Hepatocyte (in vitro differentiated cells): ENCODE measurements around the gene OGDH.

Source experiments
- EZH2 ChIP-seq: fragments of 200-600 bp; sonication (generic); IDR thresholded peaks from 2 replicates; pipeline ENCODE4 v1.6.1; 2016; ENCODE audit warnings: antibody characterized with exemption, mild to moderate bottlenecking, borderline replicate concordance
- EZH2phosphoT487 ChIP-seq: fragments of 200-600 bp; sonication (generic); IDR thresholded peaks from one replicate; pipeline ENCODE4 v1.6.1; 2018; ENCODE audit warnings: antibody characterized with exemption, mild to moderate bottlenecking, low read depth, moderate library complexity; ENCODE audit not compliant: unreplicated experiment, severe bottlenecking
- TF ChIP-seq, protein P1 (sequence below): fragments of 200-600 bp; sonication (generic); IDR thresholded peaks from 2 replicates; pipeline ENCODE4 v1.5.1; 2016; ENCODE audit warnings: antibody characterized with exemption, mild to moderate bottlenecking; ENCODE audit not compliant: poor library complexity

DNA sequence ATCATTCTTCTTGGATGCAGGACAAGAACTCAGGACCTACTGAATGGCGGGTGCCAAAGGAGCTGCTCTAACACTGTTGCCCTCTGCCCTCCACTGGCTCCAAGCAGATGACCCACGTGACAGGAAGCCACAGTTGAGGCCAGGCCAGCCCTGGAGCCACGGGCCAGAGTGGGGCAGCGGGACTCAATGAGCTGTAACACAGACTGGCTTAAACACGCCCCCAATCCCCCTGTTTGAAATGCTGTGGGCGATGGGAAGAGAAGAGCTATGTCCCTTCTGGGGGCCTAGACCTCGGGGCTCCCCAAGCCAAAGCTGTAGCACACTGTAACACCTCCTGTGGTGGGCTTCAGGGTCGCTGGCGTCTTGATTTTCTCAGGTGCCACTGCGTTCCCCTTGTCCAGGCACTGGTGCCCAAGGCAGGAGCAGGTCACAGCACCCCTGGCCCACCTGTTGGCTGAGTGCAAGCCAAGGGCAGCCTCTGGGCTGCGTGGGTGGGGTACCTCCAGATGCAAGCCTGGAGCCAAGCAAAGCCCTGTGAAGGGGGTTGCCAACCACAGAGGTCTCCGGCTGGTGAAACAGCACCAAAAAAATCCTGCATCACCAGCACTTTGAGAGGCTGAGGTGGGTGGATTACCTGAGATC lies 123.6 kb downstream of the OGDH start:
- TF ChIP-seq, protein P1, sequence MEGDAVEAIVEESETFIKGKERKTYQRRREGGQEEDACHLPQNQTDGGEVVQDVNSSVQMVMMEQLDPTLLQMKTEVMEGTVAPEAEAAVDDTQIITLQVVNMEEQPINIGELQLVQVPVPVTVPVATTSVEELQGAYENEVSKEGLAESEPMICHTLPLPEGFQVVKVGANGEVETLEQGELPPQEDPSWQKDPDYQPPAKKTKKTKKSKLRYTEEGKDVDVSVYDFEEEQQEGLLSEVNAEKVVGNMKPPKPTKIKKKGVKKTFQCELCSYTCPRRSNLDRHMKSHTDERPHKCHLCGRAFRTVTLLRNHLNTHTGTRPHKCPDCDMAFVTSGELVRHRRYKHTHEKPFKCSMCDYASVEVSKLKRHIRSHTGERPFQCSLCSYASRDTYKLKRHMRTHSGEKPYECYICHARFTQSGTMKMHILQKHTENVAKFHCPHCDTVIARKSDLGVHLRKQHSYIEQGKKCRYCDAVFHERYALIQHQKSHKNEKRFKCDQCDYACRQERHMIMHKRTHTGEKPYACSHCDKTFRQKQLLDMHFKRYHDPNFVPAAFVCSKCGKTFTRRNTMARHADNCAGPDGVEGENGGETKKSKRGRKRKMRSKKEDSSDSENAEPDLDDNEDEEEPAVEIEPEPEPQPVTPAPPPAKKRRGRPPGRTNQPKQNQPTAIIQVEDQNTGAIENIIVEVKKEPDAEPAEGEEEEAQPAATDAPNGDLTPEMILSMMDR: no peak
- TF ChIP-seq EZH2 (no peak), EZH2phosphoT487 (no peak)
